Measurements from ENCODE around the gene SSBP3.

DNA sequence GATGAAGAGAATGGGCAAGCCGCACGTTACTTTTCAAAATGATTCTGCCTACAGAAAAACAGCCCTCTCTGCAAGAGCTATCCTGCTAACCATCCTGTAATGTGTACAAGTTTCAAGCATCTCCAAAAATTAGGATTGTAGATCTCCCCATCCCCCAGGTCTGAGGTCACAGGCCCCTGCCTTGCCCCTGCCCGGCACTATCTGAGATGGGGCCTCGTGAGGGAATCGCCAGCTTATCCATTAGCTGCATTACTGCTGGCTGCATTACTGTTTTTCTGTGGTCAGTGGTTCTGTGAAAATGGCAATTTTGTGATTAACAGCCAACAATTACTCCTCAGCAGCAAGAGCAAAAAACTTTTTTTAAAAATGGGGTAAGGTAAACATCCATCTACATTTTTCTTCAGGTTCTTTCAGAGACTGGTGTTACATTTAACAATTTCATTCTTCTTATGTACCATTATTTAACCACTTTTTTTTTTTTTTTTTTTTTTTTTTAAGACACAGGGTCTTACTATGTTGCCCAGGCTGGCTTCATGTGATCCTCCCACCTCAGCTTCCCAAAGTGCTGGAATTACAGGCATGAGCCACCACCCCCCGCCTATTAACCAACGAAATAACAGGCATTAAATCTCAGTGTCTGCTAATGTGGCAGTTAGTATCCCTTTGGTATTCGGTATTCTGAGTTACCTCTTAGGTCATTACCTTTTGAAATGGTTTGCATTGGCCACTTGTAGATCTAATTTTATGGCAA, 122.4 kb downstream of the SSBP3 start:
- no peak for TF ChIP-seq EZH2 (IDR thresholded peaks at IDR 0.05; ENCODE audit: low read length)
- no peak for TF ChIP-seq CTCF (optimal IDR thresholded peaks at IDR 0.05 in 1 of 3, IDR thresholded peaks at IDR 0.05 in 1 of 3, conservative IDR thresholded peaks at IDR 0.05 in 1 of 3; ENCODE audit: extremely low read depth in 1 of 3, insufficient read depth in 2 of 3, low read length in 3 of 3)
